HG02798 (cell line): ENCODE results near the gene UROC1.

Source experiments
- ATAC-seq: cut with Tn5 transposase; IDR thresholded peaks from one replicate; pipeline ENCODE4 v1.9.1; 2021; ENCODE audit warnings: mild to moderate bottlenecking; ENCODE audit not compliant: unreplicated experiment, poor library complexity

The UROC1 gene

GRCh38 chr3:126467611-126467955 lies 50.0 kb downstream of the UROC1 start:
- no peak for ATAC-seq

- ATAC-seq = no peak
Observed at GRCh38 chr3:126466886-126467610, 50.5 kb downstream of the UROC1 start.

- ATAC-seq = no peak
Observed at GRCh38 chr3:126465928-126466544, 51.5 kb downstream of the UROC1 start.

GRCh38 chr3:126464997-126465396 lies 52.6 kb downstream of the UROC1 start:
- no peak for ATAC-seq

- ATAC-seq = no peak
Observed at GRCh38 chr3:126464494-126464893, 53.1 kb downstream of the UROC1 start.

- ATAC-seq = no peak
Observed at GRCh38 chr3:126464093-126464492, 53.5 kb downstream of the UROC1 start.

GRCh38 chr3:126463521-126463920 lies 54.1 kb downstream of the UROC1 start:
- ATAC-seq = no peak

- no peak for ATAC-seq
Observed at GRCh38 chr3:126461450-126462070, 56.0 kb downstream of the UROC1 start.

GRCh38 chr3:126460381-126460780 lies 57.2 kb downstream of the UROC1 start:
- no peak for ATAC-seq

GRCh38 chr3:126459763-126460127 lies 57.8 kb downstream of the UROC1 start:
- no peak for ATAC-seq

- no peak for ATAC-seq
Observed at GRCh38 chr3:126459111-126459762, 58.3 kb downstream of the UROC1 start.

- ATAC-seq = no peak
Observed at GRCh38 chr3:126456766-126457388, 60.7 kb downstream of the UROC1 start.

GRCh38 chr3:126456211-126456610 lies 61.4 kb downstream of the UROC1 start:
- no peak for ATAC-seq

- ATAC-seq = no peak
Observed at GRCh38 chr3:126454437-126455198, 63.0 kb downstream of the UROC1 start.

- no peak for ATAC-seq
Observed at GRCh38 chr3:126454025-126454424, 63.5 kb downstream of the UROC1 start.

- ATAC-seq = no peak
Observed at GRCh38 chr3:126452213-126452612, 65.4 kb downstream of the UROC1 start.

GRCh38 chr3:126451511-126451910 lies 66.1 kb downstream of the UROC1 start:
- no peak for ATAC-seq

- ATAC-seq = no peak
Observed at GRCh38 chr3:126450744-126451143, 66.8 kb downstream of the UROC1 start.

- no peak for ATAC-seq
Observed at GRCh38 chr3:126450219-126450618, 67.4 kb downstream of the UROC1 start.

GRCh38 chr3:126449621-126450051 lies 67.9 kb downstream of the UROC1 start:
- ATAC-seq = no peak
